Measurements from ENCODE around the gene SNX13. TPM values are rescaled to one million over a fixed set of nuclear protein-coding genes. Genes with fewer than 3 reads are reported as not detected.
A peak's percentile ranks its signal among the peaks of the same experiment; 100 is the strongest.
"Not testable (repeated sequence)": the region's sequence is repeated elsewhere in the genome, so short reads cannot be mapped to it uniquely, and the experiment has no call there.

The SNX13 gene
- total RNA-seq, 6 experiments from 2014 or later, result 17.1 to 22.5 (median 21.0) TPM

DNA sequence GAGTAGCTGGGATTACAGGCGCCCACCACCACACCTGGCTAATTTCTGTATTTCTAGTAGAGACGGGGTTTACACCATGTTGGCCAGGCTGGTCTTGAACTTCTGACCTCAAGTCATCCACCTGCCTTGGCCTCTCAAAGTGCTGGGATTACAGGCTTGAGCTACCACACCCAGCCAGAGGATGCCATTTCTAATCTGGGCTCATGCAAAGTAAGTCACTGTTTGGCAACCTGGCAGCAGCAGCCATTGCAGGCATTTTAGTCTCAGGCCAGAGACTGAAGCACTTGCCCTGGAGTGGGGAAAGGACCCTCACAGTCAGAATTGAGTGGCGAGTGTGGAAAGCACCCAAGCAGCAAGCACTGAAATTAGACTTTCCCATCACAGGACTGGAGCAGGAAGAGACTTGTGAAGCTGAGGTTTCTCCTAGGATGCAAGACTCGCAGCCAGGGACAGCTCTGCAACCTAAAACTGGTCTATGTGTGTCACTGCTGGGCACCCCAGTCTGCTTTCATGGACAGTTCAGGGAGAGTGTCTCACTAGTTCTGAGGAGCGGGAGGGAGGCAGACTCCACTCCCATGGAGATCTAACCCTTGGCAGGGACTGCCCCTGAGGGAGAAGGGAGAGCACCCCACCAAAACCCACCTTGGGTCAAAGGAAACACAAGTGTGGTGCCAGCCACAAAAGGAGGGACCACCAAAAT lies 27.6 kb downstream of the SNX13 start:
- DNase-seq, result no peak
- no peaks in the 10 kb centered on the region for H3K4me1 ChIP-seq
- no peak overlapping the region for H3K27ac ChIP-seq
- ATAC-seq, result peak in 1 of 4 donors; percentile 25
- H3K9me3 ChIP-seq, result no peaks in the 10 kb centered on the region
- intact Hi-C loops (cut with DNase I), result no loop called here
- TF ChIP-seq POLR2A (IDR thresholded peaks at IDR 0.05), result no peak
- TF ChIP-seq, protein P1, sequence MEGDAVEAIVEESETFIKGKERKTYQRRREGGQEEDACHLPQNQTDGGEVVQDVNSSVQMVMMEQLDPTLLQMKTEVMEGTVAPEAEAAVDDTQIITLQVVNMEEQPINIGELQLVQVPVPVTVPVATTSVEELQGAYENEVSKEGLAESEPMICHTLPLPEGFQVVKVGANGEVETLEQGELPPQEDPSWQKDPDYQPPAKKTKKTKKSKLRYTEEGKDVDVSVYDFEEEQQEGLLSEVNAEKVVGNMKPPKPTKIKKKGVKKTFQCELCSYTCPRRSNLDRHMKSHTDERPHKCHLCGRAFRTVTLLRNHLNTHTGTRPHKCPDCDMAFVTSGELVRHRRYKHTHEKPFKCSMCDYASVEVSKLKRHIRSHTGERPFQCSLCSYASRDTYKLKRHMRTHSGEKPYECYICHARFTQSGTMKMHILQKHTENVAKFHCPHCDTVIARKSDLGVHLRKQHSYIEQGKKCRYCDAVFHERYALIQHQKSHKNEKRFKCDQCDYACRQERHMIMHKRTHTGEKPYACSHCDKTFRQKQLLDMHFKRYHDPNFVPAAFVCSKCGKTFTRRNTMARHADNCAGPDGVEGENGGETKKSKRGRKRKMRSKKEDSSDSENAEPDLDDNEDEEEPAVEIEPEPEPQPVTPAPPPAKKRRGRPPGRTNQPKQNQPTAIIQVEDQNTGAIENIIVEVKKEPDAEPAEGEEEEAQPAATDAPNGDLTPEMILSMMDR (IDR thresholded peaks at IDR 0.05), result no peak
- WGBS (ENCODE audit: insufficient coverage, low coverage, low lambda C conversion rate, missing lambda C conversion rate), result 67% methylated on average over 2 of the region's 5 CpGs
- no peaks in the 10 kb centered on the region for H3K36me3 ChIP-seq
- no peak overlapping the region for H3K4me3 ChIP-seq
- H3K27me3 ChIP-seq, result no peaks in the 10 kb centered on the region

DNA sequence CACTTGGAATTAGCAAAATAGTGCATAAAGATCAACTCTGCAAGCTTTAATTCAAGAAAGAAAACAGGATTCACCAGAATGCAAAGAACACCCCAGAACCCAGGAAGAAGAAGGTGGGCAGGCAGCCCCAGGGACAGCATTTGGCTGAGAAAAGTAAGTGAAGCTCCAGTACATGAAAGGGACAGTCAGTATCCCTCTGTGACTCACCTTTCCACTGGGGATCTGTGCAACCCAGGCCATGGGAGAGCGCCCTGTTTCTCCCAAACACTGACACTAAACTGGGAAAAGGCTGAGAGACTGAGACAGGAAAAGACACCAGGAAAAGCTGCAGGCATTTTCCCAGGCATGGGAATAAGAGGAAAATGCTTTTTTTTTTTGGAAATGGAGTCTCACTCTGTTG lies 28.2 kb downstream of the SNX13 start:
- DNase-seq (no peak), ATAC-seq (no peak)

DNA sequence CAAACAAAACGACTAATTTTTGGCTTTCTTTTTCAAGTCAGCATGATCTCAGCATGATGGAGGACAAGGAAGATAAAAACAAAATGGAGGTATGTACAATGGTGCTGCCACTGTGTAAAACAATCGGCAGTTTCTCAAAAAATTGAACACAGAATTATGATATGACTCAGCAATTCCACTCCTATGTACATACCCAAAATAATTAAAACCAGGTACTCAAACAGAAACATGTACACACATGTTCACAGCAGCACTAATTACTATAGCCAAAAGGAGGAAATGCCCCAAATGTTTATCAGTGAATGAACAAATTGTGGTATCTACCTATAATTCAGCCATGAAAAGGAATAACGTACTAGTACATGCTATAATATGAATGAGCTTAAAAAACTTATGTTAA lies 29.9 kb downstream of the SNX13 start:
- intact Hi-C loops (cut with DNase I), result no loop called here
- Histone ChIP-seq H3K36me3 (no peaks in the 10 kb centered on the region), H3K9me3 (no peaks in the 10 kb centered on the region), H3K4me1 (no peaks in the 10 kb centered on the region), H3K4me3 (no peak overlapping the region), H3K27ac (no peak overlapping the region), H3K27me3 (no peaks in the 10 kb centered on the region)
- TF ChIP-seq, protein P1 (IDR thresholded peaks at IDR 0.05), result no peak
- TF ChIP-seq POLR2A (IDR thresholded peaks at IDR 0.05), result no peak
- WGBS (ENCODE audit: insufficient coverage, low coverage, low lambda C conversion rate, missing lambda C conversion rate), result 92% methylated on average over 3 of the region's 3 CpGs
- DNase-seq, result no peak
- no peak for ATAC-seq

More for the DNA sequence above, 28.2 kb downstream of the SNX13 start:
- Histone ChIP-seq H3K36me3 (no peaks in the 10 kb centered on the region), H3K4me3 (no peak overlapping the region), H3K4me1 (no peaks in the 10 kb centered on the region), H3K27me3 (no peaks in the 10 kb centered on the region), H3K27ac (no peak overlapping the region), H3K9me3 (no peaks in the 10 kb centered on the region)
- WGBS (ENCODE audit: insufficient coverage, low coverage, low lambda C conversion rate, missing lambda C conversion rate), result 40% methylated on average over 1 of the region's 1 CpG
- no peak for TF ChIP-seq POLR2A (IDR thresholded peaks at IDR 0.05)
- TF ChIP-seq, protein P1 (IDR thresholded peaks at IDR 0.05), result no peak
- intact Hi-C loops (cut with DNase I), result no loop called here

DNA sequence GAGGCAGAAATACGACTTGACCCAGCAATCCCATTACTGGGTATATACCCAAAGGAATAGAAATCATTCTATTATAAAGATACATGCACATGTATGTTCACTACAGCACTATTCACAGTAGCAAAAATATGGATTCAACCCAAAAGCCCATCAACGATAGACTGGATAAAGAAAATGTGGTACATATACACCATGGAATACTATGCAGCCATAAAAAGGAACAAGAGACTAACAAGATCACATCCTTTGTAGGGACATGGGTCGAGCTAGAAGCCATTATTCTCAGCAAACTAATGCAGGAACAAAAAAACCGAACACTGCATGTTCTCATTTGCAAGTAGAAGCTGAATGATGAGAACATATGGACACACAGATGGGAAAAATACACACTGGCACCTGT lies 31.0 kb downstream of the SNX13 start:
- H3K27ac ChIP-seq; H3K27me3 ChIP-seq; H3K4me1 ChIP-seq; DNase-seq; H3K9me3 ChIP-seq; intact Hi-C loops (cut with DNase I); H3K36me3 ChIP-seq; H3K4me3 ChIP-seq; ATAC-seq: not testable (repeated sequence)
- 87% methylated on average over 3 of the region's 4 CpGs for WGBS (ENCODE audit: insufficient coverage, low coverage, low lambda C conversion rate, missing lambda C conversion rate)

DNA sequence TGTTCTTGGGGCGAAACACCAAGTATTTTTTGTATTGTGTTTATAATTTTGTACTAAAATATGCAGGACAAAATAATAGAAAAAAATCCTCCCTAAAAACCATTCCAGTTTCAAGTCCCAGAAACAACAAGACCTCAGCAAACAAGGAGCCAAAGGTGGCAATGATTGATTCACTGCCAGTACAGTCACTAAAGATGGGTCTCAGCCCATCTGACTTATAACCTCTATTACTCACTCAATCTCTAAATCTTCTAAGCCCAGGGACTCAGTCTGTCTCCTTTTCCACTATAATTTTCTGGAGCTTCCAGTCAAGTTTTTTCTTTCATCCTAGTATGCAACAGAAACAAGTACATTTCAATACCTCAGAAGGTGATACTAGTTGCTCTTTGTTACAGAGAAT lies 33.3 kb downstream of the SNX13 start:
- peaks cover 0 to 12% (median 0%) of the 10 kb centered on the region in 4 donors for H3K4me1 ChIP-seq
- no peaks in the 10 kb centered on the region for H3K9me3 ChIP-seq
- H3K27ac ChIP-seq, result no peak overlapping the region
- TF ChIP-seq POLR2A (IDR thresholded peaks at IDR 0.05), result no peak
- TF ChIP-seq, protein P1 (IDR thresholded peaks at IDR 0.05), result no peak
- intact Hi-C loops (cut with DNase I), result no loop called here
- WGBS (ENCODE audit: insufficient coverage, low coverage, low lambda C conversion rate, missing lambda C conversion rate), result 100% methylated on average over 1 of the region's 1 CpG
- no peaks in the 10 kb centered on the region for H3K27me3 ChIP-seq
- ATAC-seq (peak in 3 of 4 donors; percentile 67 to 87 (median 75)), DNase-seq (no peak)
- H3K36me3 ChIP-seq, result no peaks in the 10 kb centered on the region
- no peak overlapping the region for H3K4me3 ChIP-seq
